Astrocyte (in vitro differentiated cells and primary cell): Measurements from ENCODE around the gene MAJIN.

Experiments used
- EZH2 ChIP-seq: IDR thresholded peaks from 2 replicates; pipeline ENCODE4 v1.6.1; 2012; ENCODE audit warnings: mild to moderate bottlenecking, low read length, inconsistent platforms; ENCODE audit not compliant: insufficient read depth
- TF ChIP-seq, protein P1 (sequence below): IDR thresholded peaks from 2 replicates; pipeline ENCODE4 v1.5.1; 2011; ENCODE audit warnings: low read depth, mild to moderate bottlenecking, inconsistent platforms, low read length, moderate library complexity; ENCODE audit not compliant: insufficient read depth

DNA sequence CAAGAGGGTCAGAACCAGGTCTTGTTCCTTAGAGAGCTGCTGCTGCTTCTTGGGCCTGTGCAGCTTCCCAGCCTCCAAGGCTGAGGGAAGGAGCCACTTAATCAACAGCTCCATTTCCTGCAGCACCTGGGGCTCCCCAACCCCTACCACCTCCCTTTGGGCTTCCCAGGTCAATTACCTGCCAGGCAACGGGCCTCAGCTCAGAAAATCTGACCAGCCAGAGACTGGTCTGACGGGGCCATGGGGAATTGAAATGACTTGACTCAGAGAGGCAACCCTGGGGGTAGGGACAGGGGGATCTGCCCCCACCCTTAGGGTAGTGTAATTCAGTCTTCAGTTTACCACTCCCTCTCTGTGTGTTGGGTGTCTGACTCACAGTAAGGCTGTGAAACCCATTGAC lies 4.7 kb upstream of the MAJIN start:
- TF ChIP-seq, protein P1, sequence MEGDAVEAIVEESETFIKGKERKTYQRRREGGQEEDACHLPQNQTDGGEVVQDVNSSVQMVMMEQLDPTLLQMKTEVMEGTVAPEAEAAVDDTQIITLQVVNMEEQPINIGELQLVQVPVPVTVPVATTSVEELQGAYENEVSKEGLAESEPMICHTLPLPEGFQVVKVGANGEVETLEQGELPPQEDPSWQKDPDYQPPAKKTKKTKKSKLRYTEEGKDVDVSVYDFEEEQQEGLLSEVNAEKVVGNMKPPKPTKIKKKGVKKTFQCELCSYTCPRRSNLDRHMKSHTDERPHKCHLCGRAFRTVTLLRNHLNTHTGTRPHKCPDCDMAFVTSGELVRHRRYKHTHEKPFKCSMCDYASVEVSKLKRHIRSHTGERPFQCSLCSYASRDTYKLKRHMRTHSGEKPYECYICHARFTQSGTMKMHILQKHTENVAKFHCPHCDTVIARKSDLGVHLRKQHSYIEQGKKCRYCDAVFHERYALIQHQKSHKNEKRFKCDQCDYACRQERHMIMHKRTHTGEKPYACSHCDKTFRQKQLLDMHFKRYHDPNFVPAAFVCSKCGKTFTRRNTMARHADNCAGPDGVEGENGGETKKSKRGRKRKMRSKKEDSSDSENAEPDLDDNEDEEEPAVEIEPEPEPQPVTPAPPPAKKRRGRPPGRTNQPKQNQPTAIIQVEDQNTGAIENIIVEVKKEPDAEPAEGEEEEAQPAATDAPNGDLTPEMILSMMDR = no peak
- TF ChIP-seq EZH2 = no peak
